SU-DHL-6 (cell line): ENCODE results near the gene CLUH.

Experiments used
- EZH2phosphoT487 ChIP-seq: fragments of 200-600 bp; sonication (generic), shearing (Covaris generic); conservative IDR thresholded peaks from 2 replicates; pipeline ENCODE4 v1.6.1; 2018; ENCODE audit warnings: mild to moderate bottlenecking, antibody characterized with exemption, low read length, moderate library complexity, mixed read lengths
- TF ChIP-seq, protein P1 (sequence below): fragments of 200-600 bp; sonication (generic); IDR thresholded peaks from one replicate; pipeline ENCODE4 v1.5.1; 2017; ENCODE audit warnings: antibody characterized with exemption, mild to moderate bottlenecking, low read length, moderate library complexity; ENCODE audit not compliant: insufficient read depth, poor library complexity, severe bottlenecking

DNA sequence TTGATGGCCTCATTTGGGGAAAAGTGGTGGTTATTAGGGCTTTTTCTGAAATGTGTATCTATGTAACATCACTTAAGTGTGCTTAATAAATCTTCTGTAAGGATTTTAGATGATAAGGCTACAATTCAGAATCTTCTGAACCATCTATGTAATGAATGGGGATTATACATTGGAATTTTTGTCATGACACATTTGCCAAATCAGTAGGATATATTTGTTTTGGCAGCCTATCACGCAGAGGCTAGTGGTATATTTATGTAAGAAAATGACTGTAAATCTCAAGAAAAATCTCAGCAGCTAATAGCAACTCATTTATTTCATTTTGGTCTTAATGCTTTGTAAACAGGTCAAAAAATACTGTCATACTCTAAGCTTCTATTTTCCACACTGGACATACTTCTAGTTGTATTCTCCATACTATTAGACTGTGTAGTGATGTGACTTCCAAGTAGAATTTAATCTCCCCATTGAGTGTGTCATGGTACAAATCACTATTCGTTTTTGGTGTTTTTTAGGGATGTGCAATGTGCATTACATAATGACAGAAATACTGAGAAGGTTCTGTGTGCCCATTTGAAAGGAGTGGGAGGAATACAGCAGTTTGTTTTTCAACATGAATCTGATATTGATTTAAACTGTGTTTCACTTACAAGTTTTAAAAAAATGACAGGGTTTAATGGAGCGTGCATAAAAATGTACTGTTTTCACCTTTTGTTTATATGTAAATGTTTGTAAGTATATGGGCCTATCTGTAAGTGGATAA lies 29.2 kb downstream of the CLUH start:
- no peak for TF ChIP-seq EZH2phosphoT487
- TF ChIP-seq, protein P1, sequence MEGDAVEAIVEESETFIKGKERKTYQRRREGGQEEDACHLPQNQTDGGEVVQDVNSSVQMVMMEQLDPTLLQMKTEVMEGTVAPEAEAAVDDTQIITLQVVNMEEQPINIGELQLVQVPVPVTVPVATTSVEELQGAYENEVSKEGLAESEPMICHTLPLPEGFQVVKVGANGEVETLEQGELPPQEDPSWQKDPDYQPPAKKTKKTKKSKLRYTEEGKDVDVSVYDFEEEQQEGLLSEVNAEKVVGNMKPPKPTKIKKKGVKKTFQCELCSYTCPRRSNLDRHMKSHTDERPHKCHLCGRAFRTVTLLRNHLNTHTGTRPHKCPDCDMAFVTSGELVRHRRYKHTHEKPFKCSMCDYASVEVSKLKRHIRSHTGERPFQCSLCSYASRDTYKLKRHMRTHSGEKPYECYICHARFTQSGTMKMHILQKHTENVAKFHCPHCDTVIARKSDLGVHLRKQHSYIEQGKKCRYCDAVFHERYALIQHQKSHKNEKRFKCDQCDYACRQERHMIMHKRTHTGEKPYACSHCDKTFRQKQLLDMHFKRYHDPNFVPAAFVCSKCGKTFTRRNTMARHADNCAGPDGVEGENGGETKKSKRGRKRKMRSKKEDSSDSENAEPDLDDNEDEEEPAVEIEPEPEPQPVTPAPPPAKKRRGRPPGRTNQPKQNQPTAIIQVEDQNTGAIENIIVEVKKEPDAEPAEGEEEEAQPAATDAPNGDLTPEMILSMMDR, result no peak
